GM12873 (cell line): ENCODE measurements around the gene HSPA1L.

Experiments
- TF ChIP-seq, protein P1 (sequence below): IDR thresholded peaks from 2 replicates; pipeline ENCODE4 v1.5.1; 2012; ENCODE audit warnings: low read depth, mild to moderate bottlenecking, moderate library complexity, low read length, control low read depth; ENCODE audit not compliant: insufficient read depth; ENCODE audit errors: missing control alignments

The HSPA1L gene

DNA sequence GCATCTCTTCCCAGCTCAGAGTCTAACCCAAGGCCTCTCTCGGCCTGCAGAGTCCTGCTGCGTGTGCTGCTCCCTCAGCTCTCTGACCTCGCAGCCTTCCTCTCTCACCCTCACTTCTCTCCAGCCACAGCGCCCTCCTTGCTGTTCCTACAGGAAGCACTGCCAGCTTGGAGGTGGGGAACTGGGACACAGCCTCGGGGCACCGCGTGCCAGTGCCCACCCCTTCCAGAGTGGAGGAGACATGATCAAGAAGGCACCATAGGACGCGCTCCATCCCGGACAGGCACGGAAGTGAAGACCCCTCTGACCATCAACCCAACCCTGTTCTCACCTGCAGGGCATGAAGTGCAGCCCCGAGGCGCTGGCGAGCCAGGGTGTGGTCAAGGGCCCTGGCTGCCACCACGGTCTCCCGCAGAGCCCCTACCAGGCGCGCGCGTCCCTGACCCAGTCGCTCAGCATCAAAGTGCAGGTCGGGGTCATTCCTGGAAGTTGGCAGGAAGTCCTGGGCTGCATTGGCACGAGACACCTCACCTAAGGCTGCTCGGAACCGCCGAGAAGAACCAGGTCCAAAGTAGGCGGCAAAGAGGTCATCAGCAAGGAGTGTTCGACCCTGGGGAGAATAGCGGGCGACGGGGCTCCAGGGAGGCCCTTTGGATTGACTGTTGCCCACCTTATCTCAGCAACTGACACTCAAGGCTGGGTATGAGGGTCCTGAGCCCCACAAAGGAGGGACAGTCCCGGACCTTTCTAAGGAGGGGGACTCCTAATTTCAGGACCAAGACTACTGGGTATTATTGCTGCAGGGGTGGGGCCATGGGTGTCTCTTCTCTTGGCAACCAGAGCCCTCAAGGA, 39.2 kb downstream of the HSPA1L start:
- TF ChIP-seq, protein P1, sequence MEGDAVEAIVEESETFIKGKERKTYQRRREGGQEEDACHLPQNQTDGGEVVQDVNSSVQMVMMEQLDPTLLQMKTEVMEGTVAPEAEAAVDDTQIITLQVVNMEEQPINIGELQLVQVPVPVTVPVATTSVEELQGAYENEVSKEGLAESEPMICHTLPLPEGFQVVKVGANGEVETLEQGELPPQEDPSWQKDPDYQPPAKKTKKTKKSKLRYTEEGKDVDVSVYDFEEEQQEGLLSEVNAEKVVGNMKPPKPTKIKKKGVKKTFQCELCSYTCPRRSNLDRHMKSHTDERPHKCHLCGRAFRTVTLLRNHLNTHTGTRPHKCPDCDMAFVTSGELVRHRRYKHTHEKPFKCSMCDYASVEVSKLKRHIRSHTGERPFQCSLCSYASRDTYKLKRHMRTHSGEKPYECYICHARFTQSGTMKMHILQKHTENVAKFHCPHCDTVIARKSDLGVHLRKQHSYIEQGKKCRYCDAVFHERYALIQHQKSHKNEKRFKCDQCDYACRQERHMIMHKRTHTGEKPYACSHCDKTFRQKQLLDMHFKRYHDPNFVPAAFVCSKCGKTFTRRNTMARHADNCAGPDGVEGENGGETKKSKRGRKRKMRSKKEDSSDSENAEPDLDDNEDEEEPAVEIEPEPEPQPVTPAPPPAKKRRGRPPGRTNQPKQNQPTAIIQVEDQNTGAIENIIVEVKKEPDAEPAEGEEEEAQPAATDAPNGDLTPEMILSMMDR = no peak

DNA sequence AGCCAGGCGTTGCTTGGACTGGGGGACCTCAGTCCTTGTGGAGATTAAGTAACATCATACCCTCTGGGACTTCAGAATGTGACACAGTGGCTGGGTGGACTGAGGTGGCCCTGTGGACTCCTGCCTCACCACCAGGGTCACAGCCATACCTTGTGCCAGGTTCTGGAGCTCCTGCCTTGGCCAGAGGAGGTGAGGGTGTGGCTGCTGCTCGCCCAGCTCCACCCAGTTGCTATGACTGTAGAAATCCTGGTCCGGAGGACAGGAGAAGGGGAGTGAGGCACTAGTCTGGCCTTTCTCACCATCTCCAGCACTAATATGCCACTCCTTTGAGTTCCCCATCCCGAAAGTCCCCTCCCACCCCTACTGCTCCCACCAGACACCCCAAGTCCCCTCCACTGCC, 39.9 kb downstream of the HSPA1L start:
- TF ChIP-seq, protein P1 = no peak

DNA sequence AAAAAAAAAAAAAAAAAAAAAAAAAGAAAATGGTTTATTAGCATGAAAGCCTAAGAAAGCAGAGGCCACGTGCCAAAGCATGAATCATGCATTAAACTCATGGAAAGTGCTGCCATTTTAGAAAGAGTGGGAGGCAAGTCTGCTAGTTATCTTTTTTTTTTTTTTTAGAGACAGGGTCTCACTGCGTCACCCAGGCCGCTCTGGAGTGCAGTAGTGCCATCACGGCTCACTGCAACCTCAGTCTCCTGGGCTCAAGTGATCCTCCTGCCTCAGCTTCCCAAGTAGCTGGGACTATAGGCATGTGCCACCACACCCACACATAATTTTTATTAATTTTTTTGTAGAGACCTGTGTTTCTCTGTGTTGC, 43.1 kb downstream of the HSPA1L start:
- TF ChIP-seq, protein P1 = no peak

DNA sequence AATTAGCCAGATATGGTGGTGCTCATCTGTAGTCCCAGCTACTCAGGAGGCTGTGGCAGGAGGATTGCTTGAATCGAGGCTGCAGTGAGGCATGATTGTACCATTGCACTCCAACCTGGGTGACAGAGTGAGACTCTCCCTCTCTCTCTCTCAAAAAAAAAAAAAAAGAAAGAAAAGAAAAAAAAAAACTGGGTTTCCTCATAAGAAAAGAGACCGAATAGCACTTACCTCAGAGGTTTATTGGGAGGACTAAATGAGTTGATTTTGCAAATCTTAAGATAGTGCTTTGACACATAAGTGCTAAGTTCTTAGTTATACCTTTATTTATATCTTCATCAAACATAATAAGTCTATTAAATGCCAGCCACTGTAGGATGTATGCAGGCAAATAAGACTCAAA, 44.2 kb downstream of the HSPA1L start:
- TF ChIP-seq, protein P1 = no peak

DNA sequence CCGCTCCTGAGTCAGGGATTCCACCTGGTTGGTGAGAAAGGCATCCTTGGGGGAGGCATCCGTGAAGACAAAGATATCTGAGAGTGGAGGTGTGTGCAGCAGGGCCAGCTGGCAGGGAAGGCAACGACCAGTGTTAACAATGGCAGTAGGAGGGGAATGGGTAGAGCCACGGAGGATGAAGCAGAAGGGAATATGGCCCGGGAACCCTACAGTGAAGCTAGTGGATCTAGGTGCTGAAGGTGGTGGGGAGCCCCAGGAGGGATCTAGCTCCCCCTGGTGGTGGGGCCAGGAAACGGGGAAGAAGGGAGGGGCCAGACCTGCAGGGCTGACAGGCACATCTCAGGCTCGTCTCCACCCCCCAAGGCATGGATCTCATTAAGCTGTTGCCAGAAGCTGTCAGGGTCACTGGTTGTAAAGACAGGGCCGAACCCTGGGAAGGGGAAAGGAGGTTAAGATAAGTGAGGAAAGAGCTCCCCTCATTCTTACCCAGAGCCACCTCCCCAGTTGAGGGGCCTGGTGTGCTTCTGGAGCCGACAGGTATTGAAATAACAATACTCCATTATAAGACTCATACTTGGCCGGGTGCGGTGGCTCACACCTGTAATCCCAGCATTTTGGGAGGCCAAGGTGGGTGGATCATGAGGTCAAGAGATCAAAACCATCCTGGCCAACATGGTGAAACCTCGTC, 45.3 kb downstream of the HSPA1L start:
- TF ChIP-seq, protein P1 = peak; percentile 93

DNA sequence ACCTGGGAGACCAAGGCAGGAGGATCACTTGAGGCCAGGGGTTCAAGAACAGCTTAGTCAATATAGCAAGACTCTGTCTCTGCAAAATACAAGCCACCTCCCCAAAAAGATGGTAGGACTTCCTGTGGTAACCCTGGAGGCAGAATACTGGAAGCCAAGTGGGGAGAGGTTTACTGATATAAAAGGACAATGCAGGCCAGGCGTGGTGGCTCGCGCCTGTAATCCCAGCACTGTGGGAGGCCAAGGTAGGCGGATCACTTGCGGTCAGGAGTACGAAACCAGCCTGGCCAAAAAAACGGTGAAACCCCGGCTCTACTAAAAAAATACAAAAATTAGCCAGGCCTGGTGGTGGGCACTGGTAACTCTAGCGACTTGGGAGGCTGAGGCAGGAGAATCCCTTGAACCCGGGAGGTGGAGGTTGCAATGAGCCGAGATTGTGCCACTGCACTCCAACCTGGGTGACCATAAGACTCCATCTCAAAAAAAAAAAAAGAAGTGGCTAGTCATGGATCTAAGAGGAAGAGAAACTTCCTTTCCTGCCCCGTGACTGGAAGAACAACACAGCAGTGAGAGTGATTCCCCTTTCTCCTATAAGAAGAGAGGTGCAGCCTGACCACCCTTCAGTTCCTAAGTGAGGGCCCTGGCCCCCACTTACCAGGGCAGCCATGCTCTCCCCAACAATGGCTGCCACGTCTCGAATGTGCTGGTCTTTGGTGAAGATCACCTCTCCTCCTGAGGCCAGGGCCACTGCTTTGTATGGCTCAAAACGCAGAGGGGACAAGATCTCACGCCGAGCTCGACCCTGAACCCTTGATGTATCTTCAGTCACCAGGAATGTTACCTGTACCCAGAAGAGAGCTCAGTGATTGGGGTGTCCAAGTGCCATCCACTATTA, 46.5 kb downstream of the HSPA1L start:
- TF ChIP-seq, protein P1 = no peak
